Lower lobe of right lung (tissue), 2 donors: ENCODE data around the gene ANXA4. TPM values are rescaled to one million over a fixed set of nuclear protein-coding genes. Genes with fewer than 3 reads are reported as not detected.

Experiments
- ATAC-seq, 2 donors: fragments of 200-7000 bp; cut with Tn5 transposase; one replicate each; pipeline ENCODE4 v1.9.1; 2020 to 2022; ENCODE audit warnings: mild to moderate bottlenecking in 2 of 2, moderate library complexity in 2 of 2
- DNase-seq: peaks from one replicate; pipeline ENCODE4 v3.0.0-alpha.2; 2020
- H3K27ac ChIP-seq: fragments of 200-600 bp; one replicate; pipeline ENCODE4 v1.8.0; 2022
- H3K27me3 ChIP-seq: fragments of 200-600 bp; one replicate; pipeline ENCODE4 v1.8.0; 2022; ENCODE audit warnings: low read depth
- H3K36me3 ChIP-seq: fragments of 200-600 bp; one replicate; pipeline ENCODE4 v1.8.0; 2022; ENCODE audit warnings: mild to moderate bottlenecking
- H3K4me1 ChIP-seq: fragments of 200-600 bp; one replicate; pipeline ENCODE4 v1.8.0; 2022
- H3K4me3 ChIP-seq: fragments of 200-600 bp; one replicate; pipeline ENCODE4 v1.8.0; 2022; ENCODE audit warnings: mild to moderate bottlenecking
- H3K9me3 ChIP-seq: fragments of 200-600 bp; one replicate; pipeline ENCODE4 v1.8.0; 2022
- CTCF ChIP-seq: fragments of 200-600 bp; IDR thresholded peaks from one replicate; pipeline ENCODE4 v1.8.0; 2022; ENCODE audit warnings: antibody characterized with exemption, mild to moderate bottlenecking
- intact Hi-C: fragments of 100-400 bp; cut with DNase I; formaldehyde crosslinking; loops from one replicate; pipeline ENCODE4 v1.11.0; 2022
- total RNA-seq: library from RNA; stranded (reverse); fragmentation: NEBNext Ultra II Directional; extraction: Animal tissue kit (Norgen Biotek cat#: 25700); gene quantifications from one replicate; pipeline ENCODE4 v1.2.1, GENCODE V29; 2021
- donor health status: DM: no; HTN: yes; CAD: no; lungs with severe emphysema.

ANXA4 gene
- total RNA-seq, 1 donor from 2014 or later, result 173 TPM

DNA sequence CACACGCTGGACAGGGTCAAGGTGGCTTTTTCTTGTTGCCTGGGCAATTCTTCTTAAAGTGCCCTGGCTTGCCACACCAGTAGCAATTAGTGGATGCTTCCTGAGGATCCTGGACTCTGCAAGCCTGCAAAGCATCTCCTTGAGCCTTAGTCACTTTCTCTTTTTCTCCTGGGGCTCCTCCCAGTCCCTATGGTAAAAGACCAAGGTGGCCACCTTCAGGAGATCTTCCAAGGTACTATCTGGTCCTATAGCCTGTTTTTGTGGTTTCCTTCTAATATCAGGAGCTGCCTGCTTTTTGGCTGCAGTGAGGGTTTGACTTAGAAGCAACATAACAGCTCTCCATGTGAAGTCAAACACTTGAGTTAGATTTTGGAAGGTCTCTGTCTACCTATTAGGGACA lies 54.2 kb downstream of the ANXA4 start:
- ATAC-seq, result no peak
- peaks cover 29% of the 10 kb centered on the region for H3K4me1 ChIP-seq
- H3K27ac ChIP-seq, result no peak overlapping the region
- H3K36me3 ChIP-seq, result peaks cover 10% of the 10 kb centered on the region
- no peak for TF ChIP-seq CTCF
- no peaks in the 10 kb centered on the region for H3K9me3 ChIP-seq
- H3K27me3 ChIP-seq, result no peaks in the 10 kb centered on the region
- no peak for DNase-seq
- intact Hi-C loops, result no loop called here
- no peak overlapping the region for H3K4me3 ChIP-seq

- no peak for ATAC-seq
- intact Hi-C loops, result no loop called here
- Histone ChIP-seq H3K27me3 (no peaks in the 10 kb centered on the region), H3K9me3 (no peaks in the 10 kb centered on the region), H3K36me3 (peaks cover 15% of the 10 kb centered on the region), H3K27ac (no peak overlapping the region), H3K4me3 (no peak overlapping the region), H3K4me1 (peaks cover 25% of the 10 kb centered on the region)
- no peak for DNase-seq
- no peak for TF ChIP-seq CTCF
Observed at GRCh38 chr2:69797235-69797634, 55.3 kb downstream of the ANXA4 start.

GRCh38 chr2:69797836-69798289 lies 55.9 kb downstream of the ANXA4 start:
- DNase-seq, result no peak
- intact Hi-C loops, result no loop called here
- no peak for TF ChIP-seq CTCF
- peaks cover 18% of the 10 kb centered on the region for H3K36me3 ChIP-seq
- peak in 1 of 2 donors; percentile 5 for ATAC-seq
- no peaks in the 10 kb centered on the region for H3K9me3 ChIP-seq
- peak overlapping the region; percentile 27 for H3K4me3 ChIP-seq
- H3K27ac ChIP-seq, result peak overlapping the region; percentile 74
- H3K27me3 ChIP-seq, result no peaks in the 10 kb centered on the region
- H3K4me1 ChIP-seq, result peaks cover 25% of the 10 kb centered on the region

DNA sequence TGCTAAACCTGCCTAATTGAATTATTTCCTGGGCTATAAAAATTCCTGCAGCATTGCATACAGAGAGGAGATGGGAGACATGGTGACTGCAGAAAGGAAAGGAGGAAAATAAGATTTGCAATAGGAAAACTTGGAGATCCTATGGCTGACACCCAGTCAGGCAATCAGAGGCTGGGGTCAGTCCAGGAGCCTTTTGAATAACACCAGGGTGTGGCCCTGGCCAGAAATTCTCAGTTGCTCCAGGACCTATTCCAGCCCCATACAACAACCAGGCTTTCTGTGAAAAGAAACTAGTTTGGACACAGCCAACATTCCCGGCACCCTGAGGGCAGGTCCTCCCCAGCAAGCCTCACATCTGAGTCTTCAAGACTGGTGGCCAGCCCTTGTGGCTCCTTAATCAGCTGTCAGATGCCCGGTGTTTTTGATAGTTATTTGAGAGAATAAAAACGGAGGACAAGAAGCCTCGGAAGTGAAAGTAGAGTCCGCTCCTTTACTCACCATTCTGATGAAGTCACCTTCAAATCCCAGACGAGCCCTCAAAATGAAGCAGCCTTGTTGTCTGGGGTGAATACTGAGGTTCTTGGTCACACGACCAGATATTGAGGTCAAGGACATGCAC lies 56.5 kb downstream of the ANXA4 start:
- Histone ChIP-seq H3K27ac (peak overlapping the region; percentile 74), H3K9me3 (no peaks in the 10 kb centered on the region), H3K4me3 (peak overlapping the region; percentile 27), H3K36me3 (peaks cover 14% of the 10 kb centered on the region), H3K4me1 (peaks cover 25% of the 10 kb centered on the region), H3K27me3 (no peaks in the 10 kb centered on the region)
- ATAC-seq (peak; percentile 61 to 86), DNase-seq (no peak)
- intact Hi-C loops, result no loop called here
- TF ChIP-seq CTCF, result no peak

DNA sequence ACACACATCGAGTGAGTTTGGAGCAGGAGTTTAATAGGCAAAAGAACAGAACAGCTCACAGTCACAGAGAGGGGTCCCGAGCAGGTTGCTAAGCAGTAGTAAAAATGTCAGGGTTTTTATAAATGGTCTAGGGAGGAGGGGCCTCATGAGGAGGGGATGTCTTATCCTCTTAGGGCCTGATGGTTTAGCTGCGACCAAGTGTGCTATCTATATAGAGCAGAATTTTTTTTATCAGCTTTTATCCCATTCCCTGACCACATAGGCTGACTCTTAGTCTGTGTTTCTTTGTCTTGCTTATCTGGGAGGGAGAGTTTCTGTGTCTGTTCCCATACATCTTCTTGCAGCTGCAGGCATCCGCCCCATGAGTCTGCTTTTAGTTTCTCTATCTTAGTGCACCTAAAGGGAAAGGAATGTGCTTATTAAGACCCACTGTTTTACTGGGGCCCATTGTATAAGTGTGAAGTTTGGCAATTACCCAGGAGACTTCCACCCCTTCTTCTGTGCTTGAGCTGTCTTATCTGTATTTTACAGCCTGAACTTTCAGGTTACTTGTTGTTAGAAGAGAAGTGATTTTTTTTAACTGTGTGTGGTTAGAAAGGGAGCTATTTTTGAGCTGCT lies 57.1 kb downstream of the ANXA4 start:
- ATAC-seq, result peak in 1 of 2 donors; percentile 62
- H3K27me3 ChIP-seq, result no peaks in the 10 kb centered on the region
- intact Hi-C loops, result no loop called here
- no peak for DNase-seq
- H3K4me1 ChIP-seq, result peaks cover 25% of the 10 kb centered on the region
- no peaks in the 10 kb centered on the region for H3K9me3 ChIP-seq
- TF ChIP-seq CTCF, result no peak
- H3K36me3 ChIP-seq, result peaks cover 12% of the 10 kb centered on the region
- peak overlapping the region; percentile 74 for H3K27ac ChIP-seq
- peak overlapping the region; percentile 27 for H3K4me3 ChIP-seq
